Stimulated activated CD8-positive, alpha-beta memory T cell treated with anti-CD3 and anti-CD28 coated beads, Interleukin-7, amount 100 ng/mL, for 1 hour (primary cell): ENCODE data around the gene TAC4.

ENCODE experiments used
- DNase-seq, 2 donors: peaks; one replicate each; pipeline ENCODE4 v3.0.0-alpha.2; 2020; ENCODE audit warnings: low read depth in 2 of 2

Gene TAC4, protein sequence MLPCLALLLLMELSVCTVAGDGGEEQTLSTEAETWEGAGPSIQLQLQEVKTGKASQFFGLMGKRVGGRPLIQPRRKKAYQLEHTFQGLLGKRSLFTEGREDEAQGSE

DNA sequence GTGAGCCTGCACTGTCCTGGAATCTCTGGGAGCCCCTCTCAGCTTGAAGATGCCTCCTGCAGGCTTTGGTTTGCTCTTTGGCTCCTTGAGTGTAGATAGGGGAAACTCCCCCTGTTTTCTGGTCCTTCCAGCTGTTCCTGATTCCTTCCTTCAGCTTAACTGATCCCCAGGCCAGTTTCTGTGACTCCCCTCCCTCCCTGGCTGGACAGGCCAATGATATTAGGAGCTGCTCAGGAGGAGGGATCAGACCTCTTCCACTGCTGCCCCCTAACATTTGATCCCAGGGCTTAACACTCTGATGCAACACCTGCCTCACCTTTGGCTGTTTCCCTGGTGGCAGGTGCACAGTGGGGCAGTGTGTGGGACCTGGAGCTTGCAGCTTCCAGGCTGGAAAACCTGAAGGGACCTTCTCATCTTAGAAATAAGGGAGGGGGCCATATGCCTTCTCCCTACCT, at the start of gene TAC4:
TSS of gene TAC4 (minus strand) at position 51 of the 455 bp plus-strand sequence. CDS start 52 bp downstream, outside the sequence.
- DNase-seq: no peak

DNA sequence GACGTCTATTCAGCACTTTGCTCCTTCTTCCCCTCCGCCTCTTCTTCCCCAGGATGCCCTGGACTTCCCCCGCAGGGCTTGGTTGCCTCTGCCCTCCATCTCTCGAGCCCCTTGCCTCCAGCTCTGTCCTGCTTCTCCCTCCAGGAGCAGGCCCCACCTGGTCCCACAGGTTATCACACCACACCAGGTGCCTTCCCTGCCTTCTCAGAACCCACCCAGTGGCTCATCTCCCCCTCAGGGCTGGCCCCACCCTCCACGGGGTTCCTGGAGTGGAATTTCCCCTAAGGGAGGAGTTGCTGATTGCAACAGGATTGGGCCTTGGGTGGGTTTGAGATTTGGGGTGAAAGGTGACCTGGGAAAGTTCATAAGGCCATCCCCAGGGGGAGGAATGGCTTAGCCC, 49.0 kb upstream of the TAC4 start:
- DNase-seq: no peak

- no peak for DNase-seq
These were observed 48.4 kb upstream of the TAC4 start for GRCh38 chr17:49896222-49896621.

DNA sequence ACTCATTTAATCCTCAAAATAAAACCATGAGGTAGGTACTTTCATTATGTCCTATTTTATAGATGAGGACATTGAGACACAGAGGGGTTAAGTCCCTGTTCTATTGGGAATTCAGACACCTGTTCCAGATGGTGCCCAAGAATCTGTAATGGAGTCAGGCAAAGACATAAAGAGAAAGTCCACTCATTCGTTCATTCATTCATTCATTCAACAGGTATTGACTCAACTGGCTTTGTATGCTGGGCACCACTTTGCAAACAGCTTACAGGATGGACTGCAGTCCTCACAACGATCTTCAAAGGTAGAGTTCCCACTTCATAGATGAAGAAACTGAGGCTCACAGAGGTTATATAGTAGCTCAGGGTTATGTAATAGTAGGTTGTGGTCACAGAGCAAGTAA, 47.9 kb upstream of the TAC4 start:
- no peak for DNase-seq

GRCh38 chr17:49894761-49895160, 46.9 kb upstream of the TAC4 start:
- DNase-seq: no peak

GRCh38 chr17:49891694-49892389, 44.0 kb upstream of the TAC4 start:
- no peak for DNase-seq

- no peak for DNase-seq
These were observed 43.4 kb upstream of the TAC4 start for GRCh38 chr17:49891271-49891670.

GRCh38 chr17:49890852-49891251, 43.0 kb upstream of the TAC4 start:
- no peak for DNase-seq

- DNase-seq: no peak
These were observed 42.4 kb upstream of the TAC4 start for GRCh38 chr17:49890077-49890821.

- DNase-seq: no peak
These were observed 41.6 kb upstream of the TAC4 start for GRCh38 chr17:49889500-49889899.

GRCh38 chr17:49887744-49888360, 40.0 kb upstream of the TAC4 start:
- DNase-seq: no peak

DNA sequence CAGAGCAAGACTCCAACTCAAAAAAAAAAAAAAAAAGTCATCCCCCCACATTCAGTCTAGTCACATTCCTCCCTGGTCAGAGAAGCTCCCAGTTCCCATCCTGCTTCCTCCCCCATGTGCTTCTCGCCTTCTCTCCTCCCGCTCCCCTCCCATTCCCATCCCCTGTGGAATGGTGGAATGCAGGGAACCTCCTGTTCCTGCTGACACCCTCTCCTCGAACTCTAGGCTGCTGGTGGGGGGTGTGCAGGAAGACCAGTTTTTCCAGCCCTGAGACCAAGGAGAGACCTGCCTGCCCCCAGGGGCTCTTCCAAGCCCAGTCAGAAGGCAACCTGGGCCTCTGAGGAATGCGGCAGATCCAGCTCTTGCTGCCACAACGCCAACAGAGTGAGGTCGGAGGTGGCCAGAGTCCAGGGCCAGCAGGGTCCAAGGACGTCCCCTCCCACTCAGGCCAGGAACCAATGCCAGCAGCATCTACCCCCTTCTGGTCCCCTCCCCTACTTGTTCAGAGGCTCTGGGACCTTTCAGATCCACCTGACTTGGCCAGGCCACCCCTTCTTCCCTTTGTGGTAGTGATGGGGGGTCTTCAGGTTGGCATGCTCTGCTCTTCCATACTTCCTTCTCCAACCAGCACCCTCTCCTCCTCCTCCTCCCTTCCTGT, 39.3 kb upstream of the TAC4 start:
- DNase-seq: no peak

- no peak for DNase-seq
These were observed 38.2 kb upstream of the TAC4 start for GRCh38 chr17:49886036-49886435.

GRCh38 chr17:49882434-49882833, 34.6 kb upstream of the TAC4 start:
- DNase-seq: no peak

DNA sequence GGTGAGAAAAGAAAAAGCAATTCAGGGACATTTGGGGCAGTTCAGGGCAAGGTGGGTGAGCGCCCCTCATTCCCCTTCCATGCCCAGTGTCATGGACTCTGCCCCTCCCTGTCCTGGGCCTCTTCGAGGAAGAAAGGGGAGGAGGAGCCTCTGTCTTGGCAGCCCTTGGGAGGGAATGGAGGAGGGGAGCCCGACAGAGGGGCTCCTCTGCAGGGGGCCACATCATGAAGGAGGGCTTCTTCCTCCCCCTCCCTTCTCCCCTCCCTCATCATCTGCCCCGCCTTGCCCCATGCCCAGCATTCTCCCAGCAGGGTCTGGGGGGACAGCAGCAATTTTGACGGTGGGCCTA, 33.2 kb upstream of the TAC4 start:
- no peak for DNase-seq

GRCh38 chr17:49880291-49881053, 32.6 kb upstream of the TAC4 start:
- DNase-seq: peak; percentile 37 to 50

DNA sequence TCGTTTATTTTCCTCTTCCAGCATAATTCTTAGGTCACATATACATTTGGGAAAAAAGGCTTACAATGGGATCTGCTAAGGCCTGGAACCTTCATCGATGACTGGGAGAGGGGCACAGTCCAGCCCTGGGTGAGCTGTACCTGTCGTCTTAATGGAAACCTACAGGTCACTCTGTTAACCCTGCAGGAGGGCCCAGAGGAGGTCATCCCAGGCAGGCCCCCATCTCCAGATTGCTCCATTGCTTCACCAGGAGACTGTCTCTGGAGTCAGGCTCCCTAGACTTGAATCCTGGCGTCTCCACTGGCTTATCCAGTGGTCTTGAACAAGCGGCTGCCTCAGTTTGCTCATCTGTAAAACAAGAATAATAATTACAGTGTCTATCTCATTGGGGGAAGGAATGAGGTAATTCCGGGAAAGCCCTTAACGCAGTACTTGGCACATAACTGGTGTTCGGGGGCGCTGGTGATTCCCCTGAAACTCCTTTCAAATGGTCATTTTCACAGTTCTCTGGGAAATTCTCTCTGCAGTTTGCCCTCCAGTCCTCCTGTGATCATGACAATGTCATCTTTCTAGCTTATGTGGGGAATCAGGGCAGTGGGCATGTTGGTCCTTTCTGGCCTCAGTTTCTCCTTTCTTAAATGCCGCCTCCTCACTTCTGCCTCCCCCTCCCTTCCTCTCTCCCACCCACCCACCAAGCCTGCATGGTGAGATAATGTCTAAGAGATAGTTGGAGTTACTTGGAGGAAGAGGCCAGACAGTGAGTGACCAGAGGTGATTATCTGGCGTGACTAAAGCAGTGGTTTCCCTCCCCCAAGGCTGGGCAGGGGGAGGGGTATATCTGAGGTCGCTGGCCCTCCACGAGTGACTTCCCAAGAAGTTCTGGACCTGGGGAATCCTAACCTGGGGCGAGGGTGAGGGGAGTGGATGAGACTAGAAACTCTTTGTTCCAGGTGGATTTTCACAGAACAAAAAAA, 31.3 kb upstream of the TAC4 start:
- no peak for DNase-seq

DNA sequence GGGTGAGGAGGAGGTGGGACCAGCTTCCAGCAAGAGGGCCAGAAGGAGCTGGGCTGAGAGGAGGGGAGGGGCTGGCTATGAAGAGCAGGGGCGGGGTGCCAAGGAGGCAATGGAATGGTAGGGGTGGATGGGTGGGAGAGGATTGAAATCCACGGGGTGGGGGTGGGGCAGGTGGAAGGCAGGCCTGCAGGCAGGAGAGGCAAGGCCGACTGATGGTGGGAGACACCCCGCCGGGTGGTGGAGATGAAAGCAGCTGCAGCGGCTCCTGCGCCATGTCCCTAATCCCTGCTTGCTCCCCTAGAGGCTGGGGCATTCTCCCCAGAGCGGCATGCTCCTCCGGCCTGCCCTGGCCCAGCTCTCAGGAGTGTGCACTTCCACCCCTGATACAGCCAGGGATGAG, 27.8 kb upstream of the TAC4 start:
- DNase-seq: no peak

- no peak for DNase-seq
These were observed 27.0 kb upstream of the TAC4 start for GRCh38 chr17:49874911-49875310.

- no peak for DNase-seq
These were observed 26.1 kb upstream of the TAC4 start for GRCh38 chr17:49873926-49874325.
